ENCODE results near the gene VSTM2L. TPM values are rescaled to one million over a fixed set of nuclear protein-coding genes. Genes with fewer than 3 reads are reported as not detected.

Gene VSTM2L
- total and polyA plus RNA-seq, 2 donors (not counting 3 experiments of a cell fraction or from before 2014, with no cell fraction given), result 0.18 TPM; not detected in 1

DNA sequence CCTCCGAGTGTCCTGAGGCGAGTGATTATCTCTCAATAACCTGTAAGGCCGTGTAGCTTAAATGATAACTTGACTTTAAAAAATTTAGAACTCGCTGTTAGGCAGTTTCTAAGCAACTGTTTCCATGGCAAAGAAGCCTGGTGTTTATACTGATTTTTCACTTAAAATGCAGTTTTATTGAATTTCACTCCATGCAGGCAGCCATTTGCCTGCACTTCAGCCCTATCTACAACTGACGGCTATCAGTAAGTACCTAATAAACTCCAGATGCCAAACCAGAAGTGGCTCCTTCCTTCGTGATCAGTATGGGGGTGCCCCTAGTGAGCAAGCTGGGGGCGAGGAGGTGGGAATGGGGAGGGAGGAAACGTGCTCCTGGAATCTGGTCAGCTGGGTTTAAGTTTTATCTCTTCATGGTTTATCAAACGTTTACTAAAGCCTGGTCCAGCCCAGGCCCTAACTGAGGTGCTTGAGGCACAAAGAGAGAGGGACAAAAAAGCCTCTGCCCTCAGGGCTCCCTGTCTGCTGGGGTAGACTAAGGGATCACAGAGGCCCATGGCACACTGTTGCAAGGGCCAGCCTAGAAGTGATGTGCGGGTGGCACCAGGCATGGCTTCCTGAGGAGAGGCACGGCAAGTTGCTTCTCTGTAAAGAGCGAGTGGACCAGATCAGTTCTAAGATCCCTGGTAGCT, 84.8 kb downstream of the VSTM2L start:
- Histone ChIP-seq H3K27ac (ENCODE audit: insufficient read depth, low read depth, low read length) (no peak overlapping the region), H3K36me3 (ENCODE audit: control insufficient read depth in 2 of 2, extremely low read depth in 1 of 2, insufficient read depth in 2 of 2, low read length in 2 of 2) (peaks cover 0 to 2% of the 10 kb centered on the region in 2 experiments), H3K9me3 (replicated peaks; ENCODE audit: control insufficient read depth, insufficient read depth, low read length) (no peaks in the 10 kb centered on the region), H2AFZ (ENCODE audit: low read depth, low read length) (no peak overlapping the region), H3K79me2 (ENCODE audit: control insufficient read depth, insufficient read depth, low read length) (no peaks in the 10 kb centered on the region), H3K27me3 (ENCODE audit: control insufficient read depth in 2 of 2, insufficient read depth in 2 of 2, low read length in 2 of 2) (no peaks in the 10 kb centered on the region), H4K20me1 (replicated peaks; ENCODE audit: control insufficient read depth, extremely low read depth, insufficient read depth, low read length) (no peaks in the 10 kb centered on the region), H3K4me2 (ENCODE audit: insufficient read depth, low read length) (no peak overlapping the region), H3K9me1 (replicated peaks; ENCODE audit: control insufficient read depth, extremely low read depth, insufficient read depth, low read length) (no peaks in the 10 kb centered on the region), H3K4me3 (replicated peaks in 1 of 3; ENCODE audit: insufficient read depth in 1 of 3, low read depth in 1 of 3, low read length in 3 of 3) (no peak overlapping the region), H3K9ac (replicated peaks; ENCODE audit: extremely low read depth, insufficient read depth, low read length) (no peak overlapping the region), H3K4me1 (ENCODE audit: control insufficient read depth, extremely low read depth, insufficient read depth, low read length) (peaks cover 24% of the 10 kb centered on the region)
- BruUV-seq (replicated peaks), result no TSS peak
- ChIA-PET CTCF (no interaction called here), POLR2A (no interaction called here)
- TF ChIP-seq MYC (IDR thresholded peaks at IDR 0.05; ENCODE audit: low read depth, low read length) (no peak), GATA2 (IDR thresholded peaks at IDR 0.05; ENCODE audit: insufficient read depth, insufficient read length, low read depth, low read length) (no peak), CTCF (IDR thresholded peaks at IDR 0.05; ENCODE audit: extremely low read depth in 1 of 2, insufficient read depth in 1 of 2, low read depth in 1 of 2, low read length in 2 of 2) (no peak), POLR2A (IDR thresholded peaks at IDR 0.05; ENCODE audit: low read depth, low read length) (no peak), EZH2 (IDR thresholded peaks at IDR 0.05; ENCODE audit: borderline replicate concordance, low read depth, low read length, severe bottlenecking) (no peak), POLR2AphosphoS5 (IDR thresholded peaks at IDR 0.05; ENCODE audit: insufficient read depth, low read depth, low read length) (no peak), JUN (IDR thresholded peaks at IDR 0.05; ENCODE audit: borderline replicate concordance, insufficient read depth, insufficient read length, low read depth) (no peak), FOS (IDR thresholded peaks at IDR 0.05; ENCODE audit: borderline replicate concordance, insufficient read depth, low read length) (no peak)
- TF ChIP-seq, protein P1, sequence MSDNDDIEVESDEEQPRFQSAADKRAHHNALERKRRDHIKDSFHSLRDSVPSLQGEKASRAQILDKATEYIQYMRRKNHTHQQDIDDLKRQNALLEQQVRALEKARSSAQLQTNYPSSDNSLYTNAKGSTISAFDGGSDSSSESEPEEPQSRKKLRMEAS (IDR thresholded peaks at IDR 0.05; ENCODE audit: insufficient read depth, insufficient read length), result no peak
- DNase-seq (ENCODE audit: low read depth, low spot score) (no peak), FAIRE-seq (no peak)
- intact Hi-C loops (cut with micrococcal nuclease), result no loop called here
- dilution Hi-C loops (cut with MboI; ENCODE audit: extremely low pct_ligation_motif_present, low sequenced_read_pairs), result no loop called here
